HCT116 (cell line): ENCODE data around the gene TLL2. TPM values are rescaled to one million over a fixed set of nuclear protein-coding genes. Genes with fewer than 3 reads are reported as not detected.
A peak's percentile ranks its signal among the peaks of the same experiment; 100 is the strongest.

ENCODE experiments used
- ATAC-seq: fragments of 200-7000 bp; cut with Tn5 transposase; 2 replicates; pipeline ENCODE4 v1.9.1; 2020; ENCODE audit warnings: mild to moderate bottlenecking, moderate library complexity
- BruUV-seq: library from RNA; stranded (reverse); fragments of 400-500 nt; replicated peaks from 2 replicates; lab custom pipeline; 2021; lab: Mats Ljungman, UMichigan
- CTCF ChIA-PET: fragments of 300-600 bp; sonication (Branson Sonifier 250); formaldehyde crosslinking; loops from one replicate; lab custom pipeline; 2021; ENCODE audit warnings: antibody characterized with exemption; lab: Charles Lee
- POLR2A ChIA-PET: fragments of 300-600, 350-600 bp; sonication (Branson Sonifier 250); formaldehyde crosslinking; loops from one replicate; lab custom pipeline; 2021; ENCODE audit warnings: antibody characterized with exemption; lab: Charles Lee
- RAD21 ChIA-PET, 2 experiments: fragments of 300-600 bp; sonication (Branson Sonifier 250); formaldehyde crosslinking; loops; one replicate each; lab custom pipeline; 2023; ENCODE audit warnings: low total read pairs in 2 of 2; ENCODE audit not compliant: uncharacterized antibody in 2 of 2, unreplicated experiment in 2 of 2, low non-redundant PET in 1 of 2; lab: Charles Lee
- DNase-seq: peaks from one replicate; pipeline ENCODE4 v3.0.0-alpha.2; 2010; ENCODE audit warnings: low read depth, low spot score
- H2AFZ ChIP-seq: fragments of 200-600 bp; shearing (Covaris generic), sonication (generic); 2 replicates; pipeline ENCODE4 v1.6.1; 2017; ENCODE audit warnings: low read depth, mixed run types, mixed read lengths, antibody characterized with exemption, low read length; ENCODE audit not compliant: poor library complexity, severe bottlenecking
- H3K27ac ChIP-seq: 2 replicates; pipeline ENCODE4 v1.5.1; 2012; ENCODE audit warnings: low read depth, low read length
- H3K27me3 ChIP-seq: fragments of 200-600 bp; sonication (generic); 2 replicates; pipeline ENCODE4 v1.6.1; 2016; ENCODE audit warnings: mixed run types, low read length, mixed read lengths; ENCODE audit not compliant: insufficient read depth
- H3K36me3 ChIP-seq, 2 experiments: fragments of 200-500 bp in 1 of 2; fragments of 200-600 bp in 1 of 2; sonication (Bioruptor generic) in 1 of 2; sonication (generic) in 1 of 2; 2 replicates each; pipeline versions ENCODE4 v1.5.1 to v1.6.1; 2014 to 2016; ENCODE audit warnings: low read length in 2 of 2, inconsistent platforms in 1 of 2, mixed read lengths in 1 of 2, mixed run types in 1 of 2; ENCODE audit not compliant: insufficient read depth in 2 of 2, control insufficient read depth in 1 of 2
- H3K4me1 ChIP-seq, 2 experiments: fragments of 200-600 bp in 1 of 2; sonication (generic) in 1 of 2; 2 replicates each; pipeline versions ENCODE4 v1.5.1 to v1.6.1; 2012 to 2017; ENCODE audit warnings: low read length in 2 of 2, inconsistent platforms in 1 of 2, mild to moderate bottlenecking in 1 of 2, mixed read lengths in 1 of 2, mixed run types in 1 of 2, moderate library complexity in 1 of 2; ENCODE audit not compliant: insufficient read depth in 2 of 2, control insufficient read depth in 1 of 2
- H3K4me2 ChIP-seq: fragments of 200-600 bp; sonication (generic); 2 replicates; pipeline ENCODE4 v1.6.1; 2017; ENCODE audit warnings: mixed run types, low read length, mixed read lengths
- H3K4me3 ChIP-seq, 2 experiments: fragments of 200-600 bp in 1 of 2; sonication (generic) in 1 of 2; replicated peaks in 1 of 2; 2 replicates each; pipeline ENCODE4 v1.5.1; 2011 to 2016; ENCODE audit warnings: low read length in 2 of 2, control low read depth in 1 of 2, low read depth in 1 of 2, mild to moderate bottlenecking in 1 of 2, mixed read lengths in 1 of 2, mixed run types in 1 of 2
- H3K79me2 ChIP-seq: fragments of 200-600 bp; sonication (generic); 2 replicates; pipeline ENCODE4 v1.6.1; 2017; ENCODE audit warnings: mild to moderate bottlenecking, mixed run types, low read length, moderate library complexity, mixed read lengths; ENCODE audit not compliant: insufficient read depth
- H3K9ac ChIP-seq: fragments of 200-600 bp; sonication (generic); 2 replicates; pipeline ENCODE4 v1.6.1; 2016; ENCODE audit warnings: low read length, mixed read lengths
- H3K9me2 ChIP-seq: fragments of 200-600 bp; sonication (generic), shearing (Covaris generic); 2 replicates; pipeline ENCODE4 v1.6.1; 2017; ENCODE audit warnings: mixed run types, mild to moderate bottlenecking, moderate library complexity; ENCODE audit not compliant: insufficient read depth
- H3K9me3 ChIP-seq, 2 experiments: fragments of 200-500 bp in 1 of 2; fragments of 200-600 bp in 1 of 2; sonication (Bioruptor generic) in 1 of 2; sonication (generic) in 1 of 2; 2 replicates each; pipeline ENCODE4 v1.6.1; 2014 to 2017; ENCODE audit warnings: low read length in 2 of 2, mixed read lengths in 2 of 2, inconsistent platforms in 1 of 2, low read depth in 1 of 2, mild to moderate bottlenecking in 1 of 2, mixed run types in 1 of 2, moderate library complexity in 1 of 2; ENCODE audit not compliant: control insufficient read depth in 1 of 2, insufficient read depth in 1 of 2
- H4K20me1 ChIP-seq: fragments of 200-600 bp; sonication (generic), shearing (Covaris generic); 2 replicates; pipeline ENCODE4 v1.6.1; 2017; ENCODE audit warnings: mixed run types, mild to moderate bottlenecking, moderate library complexity; ENCODE audit not compliant: insufficient read depth
- EGR1 ChIP-seq: IDR thresholded peaks from 2 replicates; pipeline ENCODE4 v1.6.1; 2012; ENCODE audit warnings: low read depth
- ELF1 ChIP-seq: IDR thresholded peaks from 2 replicates; pipeline ENCODE4 v1.6.1; 2012; ENCODE audit warnings: low read depth, borderline replicate concordance
- EZH2phosphoT487 ChIP-seq: fragments of 200-600 bp; IDR thresholded peaks from 2 replicates; pipeline ENCODE4 v1.6.1; 2018; ENCODE audit warnings: antibody characterized with exemption, borderline replicate concordance
- RAD21 ChIP-seq: IDR thresholded peaks from 2 replicates; pipeline ENCODE4 v1.6.1; 2012; ENCODE audit warnings: low read depth, mild to moderate bottlenecking
- SIN3A ChIP-seq: IDR thresholded peaks from 2 replicates; pipeline ENCODE4 v1.6.1; 2012; ENCODE audit warnings: low read depth
- intact Hi-C: fragments of 100-400 bp; cut with micrococcal nuclease; formaldehyde crosslinking; loops from 2 replicates; pipeline ENCODE4 v1.10.0; 2022
- total RNA-seq: library from RNA; stranded (reverse); gene quantifications from one replicate; pipeline ENCODE4 v1.2.1, GENCODE V29; 2021; ENCODE audit not compliant: unreplicated experiment
- TF ChIP-seq, protein P1 (sequence below): IDR thresholded peaks from 2 replicates; pipeline ENCODE4 v1.6.1; 2012
- TF ChIP-seq, protein P2 (sequence below), 3 experiments: fragments of 200-600 bp in 1 of 3; sonication (generic) in 1 of 3; IDR thresholded peaks in 2 of 3; conservative IDR thresholded peaks in 1 of 3; 2 replicates each; pipeline ENCODE4 v1.5.1; 2012 to 2017; ENCODE audit warnings: low read depth in 2 of 3, low read length in 2 of 3, antibody characterized with exemption in 1 of 3, borderline replicate concordance in 1 of 3, control low read depth in 1 of 3, mild to moderate bottlenecking in 1 of 3, mixed read lengths in 1 of 3, mixed run types in 1 of 3, moderate library complexity in 1 of 3; ENCODE audit not compliant: insufficient read depth in 1 of 3

The TLL2 gene
- total RNA-seq, 1 experiment from 2014 or later = 1.3 TPM

DNA sequence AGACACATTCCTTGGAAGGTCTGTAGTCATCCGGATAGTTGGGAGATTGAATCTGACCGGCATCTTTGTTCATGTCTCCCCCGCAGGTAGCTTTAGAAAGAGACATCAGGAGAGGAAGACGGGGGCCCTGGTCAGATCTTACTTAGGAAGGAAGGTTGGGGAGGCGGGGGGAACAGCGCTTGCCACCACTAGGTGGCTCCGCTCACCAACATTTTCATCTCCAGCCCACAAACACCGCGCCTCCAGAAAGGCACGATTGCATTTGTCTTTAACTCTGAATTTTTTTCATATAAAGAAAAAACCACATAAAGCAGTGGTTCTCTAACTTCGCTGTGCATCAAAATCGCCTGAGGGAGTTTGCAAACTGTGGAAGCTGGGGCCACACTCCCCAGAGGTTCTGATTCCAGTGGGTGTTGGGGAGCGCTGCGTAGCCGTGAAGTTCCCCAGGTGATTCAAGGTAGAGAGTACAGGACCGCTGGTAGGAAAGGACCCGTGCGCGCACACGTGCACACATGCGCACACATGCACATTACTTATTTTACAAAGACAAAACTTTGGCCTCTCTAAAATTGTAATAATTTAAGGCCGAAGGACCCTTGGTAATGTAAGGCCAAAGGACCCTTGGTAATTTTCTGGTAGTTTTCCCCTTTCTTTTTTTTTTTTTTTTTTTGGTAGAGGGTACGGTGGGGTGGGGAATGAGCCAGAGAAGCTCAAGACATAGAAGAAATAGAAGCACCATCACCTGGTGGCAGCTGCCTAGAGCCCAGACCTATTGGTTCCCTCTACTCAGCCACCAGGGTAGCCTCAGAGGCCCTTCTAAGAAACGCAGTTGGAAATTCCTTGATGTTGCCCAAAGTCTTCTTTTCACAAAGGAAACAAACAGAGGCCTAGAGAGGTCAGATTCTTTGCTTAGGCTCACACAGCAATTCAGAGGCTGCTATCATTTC, 117.5 kb downstream of the TLL2 start:
- Histone ChIP-seq H3K27ac (no peak overlapping the region), H2AFZ (peak overlapping the region; percentile 29), H3K4me2 (peak overlapping the region; percentile 46; the same call in 1 of the 2 replicates), H3K4me1 (no peaks in the 10 kb centered on the region), H3K79me2 (no peaks in the 10 kb centered on the region), H3K27me3 (peaks cover 26% of the 10 kb centered on the region), H3K9ac (no peak overlapping the region), H3K9me3 (no peaks in the 10 kb centered on the region), H3K9me2 (no peaks in the 10 kb centered on the region), H4K20me1 (no peaks in the 10 kb centered on the region), H3K36me3 (no peaks in the 10 kb centered on the region), H3K4me3 (no peak overlapping the region)
- ChIA-PET POLR2A (no interaction called here), RAD21 (no interaction called here), CTCF (interaction anchor here (0.7 to 3.7 kb wide), 3 partner anchors 114 to 677 kb away, joined by 3 to 16 read pairs (median 3); no protein-coding TSS in a partner anchor)
- intact Hi-C loops = loop anchor here (1.0 to 2.0 kb wide), 4 partner anchors 115 to 629 kb away; no protein-coding TSS in a partner anchor
- no TSS peak for BruUV-seq
- DNase-seq (peak; percentile 21), ATAC-seq (peak; percentile 96)
- TF ChIP-seq, protein P1, sequence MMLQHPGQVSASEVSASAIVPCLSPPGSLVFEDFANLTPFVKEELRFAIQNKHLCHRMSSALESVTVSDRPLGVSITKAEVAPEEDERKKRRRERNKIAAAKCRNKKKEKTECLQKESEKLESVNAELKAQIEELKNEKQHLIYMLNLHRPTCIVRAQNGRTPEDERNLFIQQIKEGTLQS = no peak
- TF ChIP-seq EZH2phosphoT487 (no peak), EGR1 (no peak), RAD21 (peak; percentile 86), SIN3A (no peak), ELF1 (no peak)
- TF ChIP-seq, protein P2, sequence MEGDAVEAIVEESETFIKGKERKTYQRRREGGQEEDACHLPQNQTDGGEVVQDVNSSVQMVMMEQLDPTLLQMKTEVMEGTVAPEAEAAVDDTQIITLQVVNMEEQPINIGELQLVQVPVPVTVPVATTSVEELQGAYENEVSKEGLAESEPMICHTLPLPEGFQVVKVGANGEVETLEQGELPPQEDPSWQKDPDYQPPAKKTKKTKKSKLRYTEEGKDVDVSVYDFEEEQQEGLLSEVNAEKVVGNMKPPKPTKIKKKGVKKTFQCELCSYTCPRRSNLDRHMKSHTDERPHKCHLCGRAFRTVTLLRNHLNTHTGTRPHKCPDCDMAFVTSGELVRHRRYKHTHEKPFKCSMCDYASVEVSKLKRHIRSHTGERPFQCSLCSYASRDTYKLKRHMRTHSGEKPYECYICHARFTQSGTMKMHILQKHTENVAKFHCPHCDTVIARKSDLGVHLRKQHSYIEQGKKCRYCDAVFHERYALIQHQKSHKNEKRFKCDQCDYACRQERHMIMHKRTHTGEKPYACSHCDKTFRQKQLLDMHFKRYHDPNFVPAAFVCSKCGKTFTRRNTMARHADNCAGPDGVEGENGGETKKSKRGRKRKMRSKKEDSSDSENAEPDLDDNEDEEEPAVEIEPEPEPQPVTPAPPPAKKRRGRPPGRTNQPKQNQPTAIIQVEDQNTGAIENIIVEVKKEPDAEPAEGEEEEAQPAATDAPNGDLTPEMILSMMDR (IDR thresholded peaks at IDR 0.05 in 2 of 3, conservative IDR thresholded peaks at IDR 0.05 in 1 of 3; ENCODE audit: borderline replicate concordance in 1 of 3, insufficient read depth in 1 of 3, low read depth in 2 of 3, low read length in 2 of 3) = peak; percentile 79 to 96 (median 93)
